GM11168 (cell line): ENCODE measurements around the gene MAN1B1.

ENCODE experiments used
- in situ Hi-C: fragments of 300-500 bp; cut with MboI; formaldehyde crosslinking; loops from one replicate; pipeline ENCODE4 v1.12.0; 2022; ENCODE audit warnings: low sequenced_read_pairs; ENCODE audit not compliant: unreplicated experiment

Gene MAN1B1

GRCh38 chr9:137108608-137109249 lies 21.9 kb downstream of the MAN1B1 start:
- in situ Hi-C loops: loop anchor here (25.0 kb wide), 1 partner anchor 304 kb away; the partner anchor contains the start of genes EXD3 and NOXA1

DNA sequence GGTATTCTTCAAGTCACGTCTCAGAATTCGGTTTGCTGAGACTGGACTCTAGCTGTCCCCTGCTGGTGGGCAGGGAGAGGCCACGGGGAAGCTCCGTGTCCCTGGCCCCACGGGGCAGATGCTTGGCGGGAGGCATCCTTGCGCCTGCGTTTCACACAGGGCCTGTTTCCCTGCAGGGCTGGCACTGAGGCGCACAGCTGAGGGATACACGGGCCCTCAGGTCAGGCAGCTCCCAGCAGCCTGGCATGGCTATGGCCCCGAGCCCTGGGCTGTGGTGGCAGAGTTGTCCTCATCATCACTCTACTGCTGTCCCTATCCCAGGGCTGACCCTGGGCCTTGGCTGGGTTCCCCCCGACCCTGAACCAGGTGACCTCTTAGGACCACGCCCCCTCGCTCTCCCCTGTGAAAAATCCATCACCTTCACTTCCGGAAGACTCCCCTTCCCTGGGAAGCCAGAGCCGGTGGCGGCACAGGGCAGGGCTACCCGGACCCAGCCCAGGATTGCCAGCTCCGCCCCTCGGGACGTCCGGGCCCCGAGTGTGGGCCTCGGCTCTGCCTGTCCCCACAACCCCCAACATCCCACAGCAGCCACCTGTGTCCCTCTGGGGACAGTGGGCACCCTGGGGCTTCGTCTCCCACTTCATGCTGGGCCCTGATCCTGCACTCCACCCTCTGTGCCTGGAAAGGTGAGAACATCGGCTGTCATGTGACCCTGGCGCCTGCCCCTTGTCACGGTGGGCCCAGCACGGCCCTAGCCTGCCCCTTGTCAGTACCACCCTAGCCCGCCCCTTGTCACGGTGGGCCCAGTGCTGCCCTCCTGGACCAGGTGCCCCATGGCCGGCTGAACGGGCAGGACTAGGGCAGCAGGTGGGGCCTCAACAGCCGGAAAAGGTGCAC lies 22.7 kb downstream of the MAN1B1 start:
- in situ Hi-C loops: loop anchor here (25.0 kb wide), 1 partner anchor 303 kb away; the partner anchor contains the start of genes EXD3 and NOXA1

DNA sequence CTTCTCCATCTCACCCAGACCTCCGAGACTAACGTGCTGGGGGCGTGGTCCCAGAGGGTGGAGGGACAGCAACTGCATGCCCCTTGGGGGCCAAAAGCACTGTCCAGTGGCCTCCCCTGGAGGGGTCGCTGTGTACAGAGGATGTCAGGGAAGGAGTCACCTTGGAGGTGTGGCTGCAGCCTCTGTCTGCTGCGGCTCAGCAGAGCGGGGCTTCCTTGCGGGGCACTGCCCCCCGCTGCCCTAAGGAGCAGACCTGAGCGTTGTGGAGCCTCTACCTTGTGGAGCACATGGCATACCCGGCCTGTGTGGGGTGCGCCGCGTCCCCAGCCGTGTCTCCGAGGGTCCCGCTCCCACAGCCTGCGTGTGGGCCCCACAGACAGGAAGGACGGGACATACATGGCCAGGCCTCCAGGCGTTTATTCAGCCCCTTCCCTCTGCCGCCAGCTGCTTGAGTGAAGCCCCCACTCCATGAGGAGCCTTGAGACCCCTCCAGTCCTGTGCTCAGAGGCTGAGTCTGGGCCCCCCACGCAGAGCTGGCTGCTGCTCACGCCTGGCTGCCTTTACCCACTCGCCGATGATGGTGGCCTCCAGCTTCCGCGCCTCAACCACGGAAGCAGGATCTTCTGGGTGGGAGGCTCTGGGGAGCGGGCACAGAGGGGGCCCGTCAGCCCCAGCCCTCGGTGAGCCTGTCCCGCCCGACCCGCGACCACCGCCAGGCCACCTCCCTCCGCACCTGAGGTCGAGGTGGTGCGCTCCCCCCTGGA lies 23.5 kb downstream of the MAN1B1 start:
- in situ Hi-C loops: loop anchor here (25.0 kb wide), 1 partner anchor 302 kb away; the partner anchor contains the start of genes EXD3 and NOXA1

DNA sequence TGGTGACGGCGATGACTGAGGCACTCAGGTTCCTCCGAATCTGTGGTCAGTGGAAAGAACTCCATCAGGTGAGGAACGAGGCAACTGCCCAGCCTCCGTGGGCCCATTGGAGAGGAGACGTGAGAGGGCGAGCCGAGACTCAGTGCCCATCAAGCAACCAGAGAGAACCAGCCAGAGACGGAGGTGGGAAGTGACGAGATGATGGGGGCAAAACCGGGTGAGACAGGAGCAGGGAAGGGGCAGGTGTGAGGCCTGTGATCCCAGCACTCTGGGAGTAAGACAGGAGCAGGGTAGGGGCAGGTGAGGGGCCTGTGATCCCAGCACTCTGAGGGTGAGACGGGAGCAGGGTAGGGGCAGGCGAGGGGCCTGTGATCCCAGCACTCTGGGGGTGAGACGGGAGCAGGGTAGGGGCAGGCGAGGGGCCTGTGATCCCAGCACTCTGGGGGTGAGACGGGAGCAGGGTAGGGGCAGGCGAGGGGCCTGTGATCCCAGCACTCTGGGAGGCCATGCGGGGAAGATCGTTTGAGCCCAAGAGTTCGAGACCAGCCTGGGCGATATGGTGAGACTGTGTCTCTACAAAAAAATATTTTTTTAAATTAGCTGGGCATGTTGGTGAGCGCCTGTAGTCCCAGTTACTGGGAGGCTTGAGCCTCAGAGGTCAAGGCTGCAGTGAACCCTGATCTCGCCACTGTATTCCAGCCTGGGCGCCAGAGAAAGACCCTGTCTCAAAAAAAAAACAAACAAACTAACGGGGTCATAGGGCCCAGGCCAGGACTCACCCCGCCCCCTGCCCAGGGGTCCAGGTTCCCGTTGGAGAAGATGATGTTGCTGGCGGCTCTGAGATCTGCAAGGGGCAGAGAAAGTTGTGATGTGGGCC lies 24.4 kb downstream of the MAN1B1 start:
- in situ Hi-C loops: loop anchor here (25.0 kb wide), 1 partner anchor 301 kb away; the partner anchor contains the start of genes EXD3 and NOXA1

DNA sequence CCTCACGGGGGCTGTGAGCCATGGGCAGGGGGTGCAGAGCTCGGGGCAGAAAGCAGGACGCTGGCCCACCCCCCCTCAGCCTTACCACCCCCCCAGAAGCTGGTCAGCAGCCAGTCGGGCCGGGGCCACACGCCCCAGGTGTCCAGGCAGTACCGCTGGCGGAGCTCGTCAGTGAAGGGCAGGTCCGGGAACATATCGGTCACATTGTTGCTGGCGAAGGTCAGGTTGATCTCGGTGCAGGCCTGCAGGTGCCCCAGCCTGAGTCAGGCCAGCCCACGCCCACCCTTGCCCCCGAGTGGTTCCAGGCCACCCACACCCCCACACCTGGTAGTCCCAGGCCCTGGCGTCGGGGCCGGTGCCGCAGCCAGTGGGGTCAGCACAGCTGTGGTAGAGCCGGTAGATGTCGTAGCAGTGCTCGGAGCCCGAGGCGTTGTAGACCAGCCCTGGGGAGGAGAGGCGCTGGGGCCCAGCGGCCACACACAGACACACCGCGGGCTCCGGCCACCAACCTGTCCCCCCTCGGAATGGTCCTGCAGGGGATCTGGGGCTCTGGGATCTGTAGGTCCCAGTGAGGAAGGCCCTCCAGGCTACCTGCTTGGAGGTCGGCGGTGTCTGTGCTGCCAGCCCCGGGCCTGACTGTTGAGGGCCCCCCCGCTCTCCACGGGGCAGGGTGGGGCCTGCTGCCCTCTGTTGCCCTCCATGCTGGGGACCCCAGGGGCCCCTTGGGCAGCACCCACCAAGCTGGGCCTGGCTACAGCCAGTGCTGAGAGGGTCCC lies 25.2 kb downstream of the MAN1B1 start:
- in situ Hi-C loops: loop anchor here (25.0 kb wide), 1 partner anchor 300 kb away; the partner anchor contains the start of genes EXD3 and NOXA1

DNA sequence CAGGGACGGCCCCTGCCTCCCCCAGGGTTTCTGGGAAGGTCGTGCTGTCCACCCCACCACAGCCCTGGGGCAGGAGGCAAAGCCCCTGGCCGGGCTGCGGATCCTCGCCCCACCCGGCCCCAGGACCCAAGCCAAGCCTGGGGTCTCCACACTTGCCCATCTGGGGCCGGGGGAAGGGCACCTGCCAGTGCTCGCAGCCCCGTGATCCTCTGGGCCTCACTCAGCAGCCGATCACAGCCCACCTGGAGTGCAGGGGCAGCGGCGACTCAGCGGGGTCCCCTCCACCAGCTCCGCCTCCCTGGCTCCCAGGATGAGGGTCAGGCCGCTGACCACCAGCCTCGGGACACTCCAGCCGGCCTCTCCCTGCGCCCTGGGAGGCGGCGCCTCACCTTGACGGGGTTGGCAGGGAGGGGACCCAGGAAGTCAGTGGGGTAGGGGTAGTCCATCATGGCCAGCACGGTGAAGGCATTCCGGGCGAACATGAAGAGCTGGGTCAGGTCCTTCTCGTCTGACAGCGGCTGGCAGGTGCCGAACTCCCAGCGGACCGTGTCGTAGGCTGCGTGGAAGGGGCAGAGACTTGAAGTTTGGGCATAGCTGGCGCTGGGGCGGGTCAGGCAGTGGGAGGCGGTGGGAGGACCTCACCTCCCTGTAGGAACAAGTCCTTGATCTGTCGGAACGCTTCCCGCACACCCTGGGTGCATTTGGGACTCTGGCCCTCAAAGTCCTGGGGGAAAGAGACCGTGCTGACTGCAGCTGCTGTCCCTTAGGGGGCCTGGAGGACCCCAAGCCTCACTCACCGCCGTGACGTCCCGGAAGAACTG lies 26.0 kb downstream of the MAN1B1 start:
- in situ Hi-C loops: loop anchor here (25.0 kb wide), 1 partner anchor 300 kb away; the partner anchor contains the start of genes EXD3 and NOXA1

DNA sequence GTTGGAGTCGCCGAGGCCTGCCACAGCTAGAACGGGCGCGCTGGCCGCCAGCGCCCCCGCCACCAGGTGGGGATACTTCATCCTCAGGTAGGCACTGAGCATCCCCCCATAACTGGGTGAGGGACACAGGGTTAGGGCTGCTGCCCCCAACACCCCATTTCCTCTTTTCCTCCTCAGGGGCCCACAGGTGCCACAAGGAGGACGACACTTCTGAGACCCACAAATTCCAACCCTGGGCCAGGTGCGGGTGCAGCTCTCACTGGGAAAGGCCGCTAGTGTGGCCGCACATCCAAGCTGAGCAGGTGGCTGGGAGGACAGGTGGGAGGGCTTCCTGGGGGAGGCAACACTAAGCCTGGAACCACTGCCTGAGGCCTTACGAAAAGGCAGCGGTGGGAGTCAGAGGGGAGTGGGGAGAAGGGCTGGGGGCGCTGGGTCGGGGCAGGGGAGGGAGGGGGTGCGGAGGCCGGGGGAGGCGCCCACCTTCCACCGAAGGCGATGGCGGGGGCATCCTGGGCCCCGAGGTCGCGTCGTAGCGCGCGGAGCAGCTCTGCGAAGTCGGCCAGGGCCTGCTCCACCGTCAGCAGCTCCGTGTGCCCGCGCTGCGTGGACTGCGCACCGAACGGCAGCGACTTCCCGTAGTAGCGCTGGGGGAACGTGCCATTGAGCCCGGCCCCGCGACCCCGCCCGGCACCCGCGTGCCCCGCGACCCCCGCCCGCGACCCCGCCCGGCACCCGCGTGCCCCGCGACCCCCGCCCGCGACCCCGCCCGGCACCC lies 26.8 kb downstream of the MAN1B1 start:
- in situ Hi-C loops: loop anchor here (25.0 kb wide), 1 partner anchor 299 kb away; the partner anchor contains the start of genes EXD3 and NOXA1

DNA sequence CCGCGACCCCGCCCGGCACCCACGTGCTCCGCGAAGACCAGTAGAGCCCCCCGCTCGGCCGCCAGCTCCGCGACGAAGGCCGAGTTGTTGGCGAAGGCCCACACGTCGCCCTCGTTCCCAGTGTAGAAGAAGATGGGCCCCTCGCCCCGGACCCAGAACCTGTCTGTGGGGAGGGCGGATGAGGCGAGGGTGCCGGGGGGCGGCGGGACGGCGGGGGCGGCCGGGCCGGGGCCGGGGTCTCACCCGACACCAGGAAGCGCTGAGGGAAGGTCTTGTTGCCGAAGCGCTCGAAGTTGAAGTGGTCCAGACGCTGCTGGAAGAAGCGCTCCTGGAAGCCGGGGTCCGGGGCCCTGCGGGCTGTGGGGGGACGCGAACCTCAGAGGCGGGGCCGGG lies 27.4 kb downstream of the MAN1B1 start:
- in situ Hi-C loops: loop anchor here (25.0 kb wide), 1 partner anchor 298 kb away; the partner anchor contains the start of genes EXD3 and NOXA1

DNA sequence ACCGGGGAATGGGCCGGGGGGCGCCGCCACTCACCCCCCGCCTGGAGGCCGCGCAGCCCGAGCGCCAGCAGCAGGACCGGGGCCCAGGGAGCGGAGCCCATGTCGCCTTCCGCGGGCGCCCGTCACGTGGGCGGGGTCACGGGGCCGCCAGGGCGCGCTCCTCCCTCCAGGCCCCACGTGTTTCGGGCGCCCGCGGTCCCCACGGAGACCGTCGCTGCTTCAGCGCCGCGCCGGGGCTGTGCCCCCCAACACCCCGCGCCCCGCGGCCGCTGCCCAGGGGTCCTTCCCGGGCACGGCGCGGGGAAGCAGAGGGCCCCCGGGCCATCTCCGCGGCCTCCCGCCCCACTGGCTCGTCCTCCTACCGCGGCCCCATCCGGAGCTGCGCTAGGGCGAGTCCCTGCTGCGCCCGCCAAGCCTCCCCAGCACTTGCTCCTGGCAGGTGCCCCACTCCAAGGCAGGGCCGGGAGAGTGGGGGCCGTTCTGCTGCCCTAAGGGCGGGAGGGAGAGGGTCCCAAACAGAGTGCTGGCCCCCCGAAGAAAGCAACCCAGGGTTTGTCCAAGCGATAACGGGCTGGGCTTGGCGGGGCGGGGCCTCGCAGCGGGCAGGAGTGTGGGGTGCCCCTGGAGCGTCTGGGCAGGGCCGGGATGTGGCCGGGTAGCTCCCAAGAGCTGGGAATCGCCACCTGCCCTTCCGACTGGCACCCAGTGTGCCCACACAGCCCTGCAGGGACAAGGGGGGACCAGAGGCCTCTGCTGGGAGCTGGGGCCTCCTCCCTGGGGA lies 28.0 kb downstream of the MAN1B1 start, which contains the start of gene DPP7:
DPP7 (minus strand) TSS at position 121 of the 781 bp plus-strand sequence; CDS start at position 101, 20 bp downstream.
- in situ Hi-C loops: loop anchor here (25.0 kb wide), 1 partner anchor 297 kb away; the partner anchor contains the start of genes EXD3 and NOXA1

DNA sequence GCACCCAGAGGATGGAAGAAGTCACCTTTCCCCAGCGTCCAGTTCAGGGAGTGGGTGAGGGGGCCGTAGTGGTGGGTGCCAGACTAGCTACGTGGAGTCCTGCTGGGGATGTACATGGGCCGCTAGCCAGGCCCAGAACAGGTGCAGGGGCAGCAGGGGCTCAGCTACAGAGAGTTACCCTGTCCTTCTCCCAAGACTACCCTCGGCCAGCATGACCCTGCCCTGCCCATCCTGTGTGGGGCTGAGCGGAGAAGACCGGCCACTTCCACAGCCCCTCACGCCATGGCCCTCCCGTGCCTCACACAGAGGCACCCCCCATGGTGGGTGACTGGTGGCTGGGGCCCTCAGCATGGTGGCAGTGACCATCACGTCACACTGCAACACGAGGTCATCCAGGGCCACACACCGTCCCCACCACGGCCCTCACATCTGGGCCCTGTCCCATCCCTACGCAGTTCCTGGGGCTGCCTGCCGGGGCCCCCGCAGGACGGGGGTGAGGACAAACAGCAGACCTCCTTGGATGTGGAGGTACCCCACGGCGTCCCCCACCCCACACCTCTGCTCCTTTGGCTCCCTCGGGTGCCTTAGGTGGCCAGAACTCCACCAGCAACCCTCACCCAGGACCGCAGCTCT lies 28.7 kb downstream of the MAN1B1 start:
- in situ Hi-C loops: loop anchor here (25.0 kb wide), 1 partner anchor 297 kb away; the partner anchor contains the start of genes EXD3 and NOXA1

DNA sequence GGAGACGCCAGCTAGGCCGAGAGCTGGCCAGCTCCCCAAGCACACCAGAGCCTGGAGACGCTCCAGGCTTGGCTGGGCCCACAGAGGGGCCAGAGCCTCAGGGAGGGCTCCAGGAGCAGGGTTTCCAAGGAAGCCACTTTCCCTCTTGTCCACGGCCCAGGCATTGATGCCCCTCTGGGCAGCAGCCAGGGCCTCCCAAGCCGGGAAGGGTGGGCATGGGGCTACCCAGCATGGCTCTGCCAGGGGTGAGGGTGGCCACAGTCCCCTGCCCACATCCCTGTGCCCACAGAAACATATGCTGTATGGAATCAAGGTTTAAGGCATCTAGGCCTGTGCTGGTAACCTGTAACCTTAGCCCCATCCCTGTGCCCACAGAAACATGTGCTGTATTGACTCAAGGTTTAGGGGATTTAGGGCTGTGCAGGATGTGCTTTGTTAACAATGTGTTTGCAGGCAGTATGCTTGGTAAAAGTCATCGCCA lies 29.3 kb downstream of the MAN1B1 start:
- in situ Hi-C loops: loop anchor here (25.0 kb wide), 1 partner anchor 296 kb away; the partner anchor contains the start of genes EXD3 and NOXA1

- in situ Hi-C loops: loop anchor here (25.0 kb wide), 1 partner anchor 296 kb away; the partner anchor contains the start of genes EXD3 and NOXA1
These were observed 29.9 kb downstream of the MAN1B1 start for GRCh38 chr9:137116728-137117127.

DNA sequence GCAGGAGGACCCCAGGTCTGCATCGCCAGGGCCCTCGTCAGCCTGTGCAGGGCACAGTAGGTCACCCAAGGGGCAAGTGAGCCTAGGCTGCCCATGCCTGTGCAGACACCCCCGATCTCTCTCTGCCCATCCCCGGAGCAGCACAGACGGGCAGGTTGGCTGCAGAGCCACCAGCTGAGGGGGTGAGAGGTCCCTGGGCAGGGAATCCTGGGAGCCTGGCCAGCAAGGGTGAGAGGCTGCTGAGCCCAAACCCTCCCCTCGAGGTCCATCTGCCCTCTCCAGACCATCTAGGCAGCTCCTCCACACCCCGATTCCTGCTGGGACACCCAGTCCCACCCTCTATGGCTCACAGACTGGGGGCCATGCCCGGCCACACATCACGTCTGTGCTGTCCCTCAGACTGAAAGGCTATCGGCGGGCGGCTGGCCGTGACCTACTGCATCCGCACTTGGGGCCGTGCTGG lies 30.5 kb downstream of the MAN1B1 start:
- in situ Hi-C loops: loop anchor here (25.0 kb wide), 1 partner anchor 295 kb away; the partner anchor contains the start of genes EXD3 and NOXA1

DNA sequence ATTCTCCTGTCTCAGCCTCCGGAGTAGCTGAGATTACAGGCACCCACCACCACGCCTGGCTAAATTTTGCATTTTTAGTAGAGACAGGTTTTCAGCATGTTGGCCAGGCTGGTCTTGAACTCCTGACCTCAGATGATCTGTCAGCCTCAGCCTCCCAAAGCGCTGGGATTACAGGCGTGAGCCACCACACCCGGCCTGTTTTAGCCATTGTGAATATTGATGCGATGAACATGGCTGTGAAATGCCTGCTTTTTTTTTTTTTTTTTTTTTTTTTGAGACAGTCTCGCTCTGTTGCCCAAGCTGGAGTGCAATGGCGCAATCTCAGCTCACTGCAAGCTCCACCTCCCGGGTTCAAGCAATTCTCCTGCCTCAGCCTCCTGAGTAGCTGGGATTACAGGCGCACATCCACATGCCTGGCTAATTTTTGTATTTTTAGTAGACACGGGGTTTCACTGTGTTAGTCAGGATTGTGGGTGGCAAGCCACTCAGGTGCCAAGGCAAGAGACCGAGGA lies 31.4 kb downstream of the MAN1B1 start:
- in situ Hi-C loops: loop anchor here (25.0 kb wide), 1 partner anchor 294 kb away; the partner anchor contains the start of genes EXD3 and NOXA1
